ENCODE results near the gene VAPB.

The VAPB gene

GRCh38 chr20:58475466-58475865, 86.4 kb downstream of the VAPB start:
- FAIRE-seq = no peak

GRCh38 chr20:58478141-58478805, 89.2 kb downstream of the VAPB start:
- FAIRE-seq (no peak), DNase-seq (ENCODE audit: insufficient read length, low spot score) (no peak)
- no peak for TF ChIP-seq POLR2A (IDR thresholded peaks at IDR 0.05; ENCODE audit: low read depth, low read length)

More at GRCh38 chr20:58475466-58475865, 86.4 kb downstream of the VAPB start:
- no peak for TF ChIP-seq POLR2A (IDR thresholded peaks at IDR 0.05; ENCODE audit: low read depth, low read length)
- no peak for DNase-seq (ENCODE audit: insufficient read length, low spot score)

- no peak for FAIRE-seq
- DNase-seq (ENCODE audit: insufficient read length, low spot score) = no peak
- no peak for TF ChIP-seq POLR2A (IDR thresholded peaks at IDR 0.05; ENCODE audit: low read depth, low read length)
Observed at GRCh38 chr20:58479726-58480440, 90.9 kb downstream of the VAPB start.

GRCh38 chr20:58480551-58481336, 91.7 kb downstream of the VAPB start:
- no peak for TF ChIP-seq POLR2A (IDR thresholded peaks at IDR 0.05; ENCODE audit: low read depth, low read length)
- no peak for FAIRE-seq
- no peak for DNase-seq (ENCODE audit: insufficient read length, low spot score)

- no peak for FAIRE-seq
- no peak for TF ChIP-seq POLR2A (IDR thresholded peaks at IDR 0.05; ENCODE audit: low read depth, low read length)
- peak; percentile 69 for DNase-seq (ENCODE audit: insufficient read length, low spot score)
Observed at GRCh38 chr20:58481481-58482021, 92.5 kb downstream of the VAPB start.

- no peak for DNase-seq (ENCODE audit: insufficient read length, low spot score)
- no peak for FAIRE-seq
- no peak for TF ChIP-seq POLR2A (IDR thresholded peaks at IDR 0.05; ENCODE audit: low read depth, low read length)
Observed at GRCh38 chr20:58482416-58482815, 93.4 kb downstream of the VAPB start.

- FAIRE-seq (no peak), DNase-seq (ENCODE audit: insufficient read length, low spot score) (no peak)
- TF ChIP-seq POLR2A (IDR thresholded peaks at IDR 0.05; ENCODE audit: low read depth, low read length) = no peak
Observed at GRCh38 chr20:58483051-58483450, 94.0 kb downstream of the VAPB start.

GRCh38 chr20:58483470-58483869, 94.4 kb downstream of the VAPB start:
- no peak for FAIRE-seq
- DNase-seq (ENCODE audit: insufficient read length, low spot score) = no peak
- TF ChIP-seq POLR2A (IDR thresholded peaks at IDR 0.05; ENCODE audit: low read depth, low read length) = no peak

GRCh38 chr20:58485393-58485792, 96.4 kb downstream of the VAPB start:
- no peak for TF ChIP-seq POLR2A (IDR thresholded peaks at IDR 0.05; ENCODE audit: low read depth, low read length)
- no peak for FAIRE-seq

GRCh38 chr20:58486207-58486606, 97.2 kb downstream of the VAPB start:
- no peak for TF ChIP-seq POLR2A (IDR thresholded peaks at IDR 0.05; ENCODE audit: low read depth, low read length)
- no peak for DNase-seq (ENCODE audit: insufficient read length, low spot score)
- no peak for FAIRE-seq

More at GRCh38 chr20:58485393-58485792, 96.4 kb downstream of the VAPB start:
- DNase-seq (ENCODE audit: insufficient read length, low spot score) = no peak

GRCh38 chr20:58492074-58492718, 103.2 kb downstream of the VAPB start:
- no peak for DNase-seq (ENCODE audit: insufficient read length, low spot score)
- FAIRE-seq = no peak
- TF ChIP-seq POLR2A (IDR thresholded peaks at IDR 0.05; ENCODE audit: low read depth, low read length) = no peak

GRCh38 chr20:58492795-58493524, 103.9 kb downstream of the VAPB start:
- no peak for TF ChIP-seq POLR2A (IDR thresholded peaks at IDR 0.05; ENCODE audit: low read depth, low read length)
- FAIRE-seq (no peak), DNase-seq (ENCODE audit: insufficient read length, low spot score) (no peak)

Data from H54 (cell line).